ENCODE measurements around the gene CD81. TPM values are rescaled to one million over a fixed set of nuclear protein-coding genes. Genes with fewer than 3 reads are reported as not detected.
"Not testable (repeated sequence)": the region's sequence is repeated elsewhere in the genome, so short reads cannot be mapped to it uniquely, and the experiment has no call there.

The CD81 gene
- polyA plus RNA-seq, 1 donor: 447 TPM

GRCh38 chr11:2357246-2357645 lies 19.9 kb upstream of the CD81 start:
- no peak for DNase-seq (ENCODE audit: low read depth)

GRCh38 chr11:2357651-2358050 lies 19.5 kb upstream of the CD81 start:
- not testable (repeated sequence) for DNase-seq (ENCODE audit: low read depth)

GRCh38 chr11:2358754-2359442 lies 18.2 kb upstream of the CD81 start:
- no peak for DNase-seq (ENCODE audit: low read depth)

GRCh38 chr11:2359557-2359956 lies 17.6 kb upstream of the CD81 start:
- no peak for DNase-seq (ENCODE audit: low read depth)

- no peak for DNase-seq (ENCODE audit: low read depth)
These were observed 16.9 kb upstream of the CD81 start for GRCh38 chr11:2360081-2360642.

GRCh38 chr11:2361565-2361964 lies 15.5 kb upstream of the CD81 start:
- DNase-seq (ENCODE audit: low read depth): no peak

- no peak for DNase-seq (ENCODE audit: low read depth)
These were observed 14.7 kb upstream of the CD81 start for GRCh38 chr11:2362414-2362813.

- DNase-seq (ENCODE audit: low read depth): no peak
These were observed 14.0 kb upstream of the CD81 start for GRCh38 chr11:2363130-2363529.

- no peak for DNase-seq (ENCODE audit: low read depth)
These were observed 13.3 kb upstream of the CD81 start for GRCh38 chr11:2363577-2364370.

- DNase-seq (ENCODE audit: low read depth): not testable (repeated sequence)
These were observed 12.7 kb upstream of the CD81 start for GRCh38 chr11:2364386-2364785.

GRCh38 chr11:2365571-2366210 lies 11.4 kb upstream of the CD81 start:
- no peak for DNase-seq (ENCODE audit: low read depth)

- no peak for DNase-seq (ENCODE audit: low read depth)
These were observed 10.8 kb upstream of the CD81 start for GRCh38 chr11:2366276-2366675.

GRCh38 chr11:2366733-2367132 lies 10.4 kb upstream of the CD81 start:
- no peak for DNase-seq (ENCODE audit: low read depth)

- DNase-seq (ENCODE audit: low read depth): no peak
These were observed 9.6 kb upstream of the CD81 start for GRCh38 chr11:2367266-2368160.

- DNase-seq (ENCODE audit: low read depth): no peak
These were observed 8.8 kb upstream of the CD81 start for GRCh38 chr11:2368178-2368850.

GRCh38 chr11:2368851-2369180 lies 8.3 kb upstream of the CD81 start:
- no peak for DNase-seq (ENCODE audit: low read depth)

GRCh38 chr11:2369320-2369719 lies 7.8 kb upstream of the CD81 start:
- no peak for DNase-seq (ENCODE audit: low read depth)

GRCh38 chr11:2369896-2370295 lies 7.2 kb upstream of the CD81 start:
- DNase-seq (ENCODE audit: low read depth): no peak

- DNase-seq (ENCODE audit: low read depth): no peak
These were observed 2.5 kb upstream of the CD81 start for GRCh38 chr11:2374456-2375201.

- no peak for DNase-seq (ENCODE audit: low read depth)
These were observed 1.7 kb upstream of the CD81 start for GRCh38 chr11:2375341-2375853.
